ENCODE data around the gene SNX8.
A peak's percentile ranks its signal among the peaks of the same experiment; 100 is the strongest.

The SNX8 gene

DNA sequence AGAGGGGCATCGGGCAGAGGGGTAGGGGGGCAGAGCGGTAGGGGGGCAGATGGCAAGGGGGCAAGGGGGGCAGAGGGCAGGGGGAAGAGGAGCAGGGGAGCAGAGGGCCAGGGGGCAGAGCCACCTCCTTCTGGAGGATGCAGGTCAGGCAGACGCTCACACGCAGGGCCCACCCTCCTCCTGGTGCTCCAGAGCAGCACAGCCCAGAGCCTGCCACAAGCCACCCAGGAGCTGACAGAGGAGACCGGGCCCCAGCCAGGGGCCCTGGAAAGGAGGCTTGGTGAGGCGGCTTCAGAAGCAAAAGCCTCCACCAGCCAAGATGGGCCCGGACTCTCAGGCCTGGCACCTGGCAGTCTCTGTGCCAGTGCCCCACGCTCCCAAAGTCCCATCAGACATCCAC lies 94.6 kb downstream of the SNX8 start:
- no peak for DNase-seq

GRCh38 chr7:2219136-2219535 lies 95.1 kb downstream of the SNX8 start:
- no peak for DNase-seq

- DNase-seq: no peak
Measured at GRCh38 chr7:2218444-2218785, 95.8 kb downstream of the SNX8 start.

DNA sequence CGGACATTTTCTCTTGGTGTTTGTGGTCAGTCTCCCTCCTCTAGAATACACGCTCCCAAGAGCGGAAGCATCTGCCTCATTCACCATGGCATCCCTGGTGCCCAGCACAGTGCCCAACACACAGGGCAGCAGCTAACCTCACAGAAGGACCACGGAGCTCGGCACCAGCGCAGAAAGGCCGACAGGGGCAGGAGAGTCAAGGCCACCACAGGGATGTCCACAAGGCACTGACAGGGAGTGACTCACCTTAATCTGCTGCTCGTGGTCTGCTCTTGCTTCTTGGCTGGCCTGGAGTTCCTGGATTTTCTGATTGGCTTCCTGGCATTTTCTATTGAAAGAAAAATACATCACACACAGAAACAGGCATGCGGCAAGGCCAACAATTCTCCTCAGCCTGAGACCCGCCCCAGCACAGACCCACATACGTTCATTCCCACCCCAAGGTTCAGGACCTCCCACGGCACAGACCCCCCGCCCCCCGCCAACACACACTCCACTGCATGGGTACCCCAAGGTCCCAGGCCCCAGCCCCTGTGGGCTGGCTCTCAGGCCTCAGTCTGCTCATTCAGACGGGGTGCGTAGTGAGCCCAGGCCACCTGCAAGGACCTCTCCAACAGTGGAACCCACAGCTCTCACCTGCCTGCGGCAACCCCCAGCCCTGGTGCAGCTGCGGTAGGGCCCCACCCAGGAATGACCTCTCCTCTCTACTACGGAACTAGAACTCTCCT lies 96.4 kb downstream of the SNX8 start:
- DNase-seq: no peak

GRCh38 chr7:2217206-2217605 lies 97.0 kb downstream of the SNX8 start:
- DNase-seq: no peak

- no peak for DNase-seq
Measured at GRCh38 chr7:2215851-2216250, 98.4 kb downstream of the SNX8 start.

- DNase-seq: no peak
Measured at GRCh38 chr7:2214636-2215035, 99.6 kb downstream of the SNX8 start.

DNA sequence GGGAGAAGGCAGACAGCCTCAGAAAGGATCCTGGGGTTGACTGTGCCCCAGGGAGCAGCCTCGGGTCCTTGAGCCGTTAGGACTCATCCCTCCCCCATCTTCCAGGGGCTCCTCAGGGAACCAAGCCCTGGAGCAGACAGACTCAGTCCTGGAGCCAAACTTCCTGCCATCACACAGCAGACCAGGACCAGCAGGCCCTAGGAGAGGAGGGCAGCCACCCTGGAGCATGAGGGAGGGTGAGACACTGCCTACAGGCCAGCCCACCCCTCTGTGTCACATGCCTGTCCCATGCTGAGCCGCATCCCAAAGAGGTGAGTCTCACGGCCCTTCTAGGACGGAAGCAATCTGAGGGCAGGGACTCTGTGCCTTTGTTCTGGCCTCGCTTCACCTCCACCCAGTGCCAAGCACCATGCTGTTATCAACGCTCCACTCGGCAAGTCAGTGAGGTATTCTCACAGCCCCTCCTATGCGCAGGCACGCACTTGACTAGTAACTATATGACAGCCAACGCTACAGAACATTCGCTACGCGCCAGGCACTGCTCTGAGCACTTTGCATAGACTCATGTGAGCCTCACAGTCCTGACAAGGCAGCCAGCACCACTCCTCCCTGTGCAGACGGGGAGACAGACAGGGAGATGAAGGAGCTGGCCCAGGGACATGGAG lies 100.6 kb downstream of the SNX8 start:
- DNase-seq: no peak

DNA sequence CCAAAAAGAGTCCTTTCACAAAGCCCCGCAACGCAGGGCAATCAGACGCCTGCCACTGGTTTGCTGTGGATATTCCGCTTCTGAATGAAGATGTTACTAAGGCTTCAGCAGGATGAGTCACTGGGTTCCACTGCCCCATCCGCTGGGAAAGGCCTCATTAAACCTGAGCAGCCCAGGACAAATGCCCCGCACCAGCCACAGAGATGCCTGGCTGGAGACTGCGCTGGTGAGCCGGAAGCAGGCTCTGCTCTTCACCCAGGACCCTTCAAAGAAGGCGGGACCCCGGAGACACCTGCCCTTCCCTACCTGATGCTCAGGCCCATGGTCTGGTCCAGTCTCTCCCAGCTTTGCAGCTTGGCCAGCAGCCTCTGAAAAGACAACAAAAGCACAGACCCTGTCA lies 101.3 kb downstream of the SNX8 start:
- DNase-seq: no peak

GRCh38 chr7:2211926-2212325 lies 102.3 kb downstream of the SNX8 start:
- no peak for DNase-seq

- no peak for DNase-seq
Measured at GRCh38 chr7:2211259-2211880, 102.9 kb downstream of the SNX8 start.

GRCh38 chr7:2210551-2211258 lies 103.5 kb downstream of the SNX8 start:
- DNase-seq: no peak

DNA sequence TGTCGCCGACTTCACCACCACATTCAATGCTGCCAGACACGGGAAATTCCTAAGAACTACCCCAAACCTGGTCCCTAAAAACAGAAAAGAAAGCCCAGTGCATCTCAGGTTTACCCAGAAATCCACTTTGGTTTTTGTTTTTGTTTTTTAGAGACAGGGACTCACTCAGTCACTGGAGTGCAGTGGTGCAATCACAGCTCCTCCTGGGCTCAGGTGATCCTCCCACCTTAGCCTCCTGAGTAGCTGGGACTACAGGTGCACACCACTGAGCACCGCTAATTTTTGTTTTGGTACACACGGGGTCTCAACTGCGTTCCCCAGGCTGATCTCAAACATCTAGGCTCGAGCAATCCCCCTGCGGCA lies 104.3 kb downstream of the SNX8 start:
- DNase-seq: no peak

DNA sequence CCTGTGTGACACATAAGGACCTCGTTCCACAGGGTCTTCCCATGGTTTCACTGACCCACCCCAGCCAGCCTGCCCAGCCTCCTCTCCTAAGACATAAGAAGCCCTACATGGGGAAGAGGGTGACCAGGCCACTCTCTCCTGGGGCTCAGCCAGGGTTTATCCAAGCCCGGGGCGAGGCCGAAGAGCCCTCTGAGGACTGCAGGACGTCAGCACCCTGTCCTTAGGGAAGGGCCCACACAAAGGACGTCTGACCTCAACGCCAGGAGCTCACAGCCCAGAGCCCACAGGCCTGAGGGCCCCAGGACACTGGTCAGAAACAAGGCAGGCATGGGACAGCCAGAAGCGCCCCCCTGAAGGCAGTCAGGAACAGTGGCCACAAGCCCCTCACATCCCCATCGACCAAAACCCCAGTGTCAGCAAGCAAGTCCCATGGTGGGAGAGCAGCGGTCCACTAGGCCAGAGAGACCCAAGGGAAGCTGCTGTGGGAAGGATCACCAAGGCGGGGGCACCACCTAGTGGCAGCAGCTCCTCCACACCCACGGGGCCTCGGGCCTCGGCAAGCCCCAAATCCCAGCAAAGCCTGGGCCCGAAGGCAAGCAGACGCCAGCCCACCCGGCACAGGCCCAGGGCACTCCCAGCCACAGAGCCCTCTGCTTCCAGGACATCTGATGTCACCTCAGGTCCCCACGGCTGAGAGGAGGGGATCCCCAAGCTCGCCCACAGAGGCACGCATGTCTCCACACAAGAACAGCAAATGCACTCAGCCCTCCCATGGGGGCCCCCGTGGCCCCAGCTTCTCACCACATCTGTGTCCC lies 104.9 kb downstream of the SNX8 start:
- DNase-seq: peak; percentile 78

DNA sequence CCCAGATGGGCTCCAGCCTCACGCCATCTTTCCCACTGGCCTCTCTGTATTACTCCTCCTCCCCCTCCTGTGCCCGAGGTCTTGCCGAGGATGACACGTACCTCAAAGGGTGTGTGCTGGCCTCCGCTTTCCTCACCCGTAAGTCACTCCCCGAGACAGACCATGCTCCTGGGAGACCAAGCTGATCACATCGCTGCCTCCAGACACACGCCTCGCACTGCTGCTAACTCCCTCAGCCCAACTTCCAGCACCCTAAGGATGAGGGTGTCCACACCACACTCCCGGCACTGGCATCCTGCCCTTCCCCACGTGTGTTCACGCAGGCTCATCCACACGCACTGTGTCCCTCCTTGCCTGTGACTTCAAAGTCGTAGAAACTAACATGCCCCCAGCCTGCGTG lies 105.5 kb downstream of the SNX8 start:
- DNase-seq: no peak

GRCh38 chr7:2205036-2205780 lies 109.0 kb downstream of the SNX8 start:
- no peak for DNase-seq

GRCh38 chr7:2204446-2204845 lies 109.8 kb downstream of the SNX8 start:
- DNase-seq: no peak

- no peak for DNase-seq
Measured at GRCh38 chr7:2203766-2204300, 110.4 kb downstream of the SNX8 start.

GRCh38 chr7:2202901-2203765 lies 111.1 kb downstream of the SNX8 start:
- no peak for DNase-seq

DNA sequence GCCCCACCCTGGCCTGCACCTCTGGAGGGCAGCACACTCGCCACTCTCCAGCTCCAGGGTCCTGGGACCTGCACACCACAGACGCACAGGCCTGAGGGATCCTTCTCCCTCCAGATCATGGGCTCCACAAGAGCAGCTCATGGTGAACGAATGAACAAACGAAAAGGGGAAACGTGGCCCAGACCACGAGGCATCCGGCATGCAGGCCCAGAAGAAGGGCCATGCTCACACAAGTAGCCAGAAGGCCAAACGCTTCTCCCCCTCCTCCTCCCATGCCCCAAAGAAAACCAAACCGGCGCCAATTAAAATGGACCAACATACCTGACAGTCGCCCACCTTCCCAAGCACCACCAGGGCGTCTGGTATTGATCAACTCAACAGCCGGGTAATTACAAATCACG lies 111.9 kb downstream of the SNX8 start:
- no peak for DNase-seq
